ENCODE measurements around the gene ADD3. TPM values are rescaled to one million over a fixed set of nuclear protein-coding genes. Genes with fewer than 3 reads are reported as not detected.

ADD3 gene
- total and polyA plus RNA-seq, 10 of the 15 experiments (the other 5 are each of a cell fraction or from before 2014, with no cell fraction given), result 27.3 to 129 (median 67.8) TPM

DNA sequence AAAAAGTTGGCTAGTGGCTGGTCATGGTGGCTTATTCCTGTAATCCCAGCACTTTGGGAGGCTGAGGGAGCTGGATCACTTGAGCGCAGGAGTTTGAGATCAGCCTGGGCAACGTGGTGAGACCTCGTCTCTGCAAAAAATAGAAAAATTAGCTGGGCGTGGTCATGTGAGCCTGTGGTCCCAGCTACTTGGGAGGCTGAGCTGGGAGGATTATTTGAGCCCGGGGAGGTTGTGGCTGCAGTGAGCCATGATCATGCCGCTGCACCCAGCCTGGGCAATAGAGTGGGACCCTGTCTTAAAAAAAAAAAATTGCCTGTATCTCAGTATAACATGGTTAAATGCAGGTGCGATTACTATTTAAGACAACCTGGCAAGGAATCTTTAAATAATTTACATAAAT is 61.0 kb downstream of the ADD3 start:
- Histone ChIP-seq H3K9me3 (replicated peaks; ENCODE audit: control insufficient read depth, insufficient read depth, low read length) (no peaks in the 10 kb centered on the region; the same call in 2 of the 3 replicates), H3K79me2 (ENCODE audit: control insufficient read depth, insufficient read depth, low read length) (peaks cover 49% of the 10 kb centered on the region), H3K27me3 (replicated peaks in 1 of 2; ENCODE audit: control insufficient read depth in 2 of 2, insufficient read depth in 2 of 2, low read length in 1 of 2) (no peaks in the 10 kb centered on the region), H4K20me1 (ENCODE audit: control insufficient read depth, insufficient read depth) (no peaks in the 10 kb centered on the region), H3K27ac (ENCODE audit: control insufficient read depth, insufficient read depth) (peak overlapping the region; percentile 95), H3K4me2 (ENCODE audit: control insufficient read depth, insufficient read depth) (peak overlapping the region; percentile 94), H3K4me1 (ENCODE audit: control insufficient read depth, insufficient read depth, low read length) (peaks cover 61% of the 10 kb centered on the region), H3K9ac (ENCODE audit: control insufficient read depth, insufficient read depth, low read length) (no peak overlapping the region; the same call in 1 of the 2 replicates), H3K4me3 (no peak overlapping the region; the same call in 1 of the 2 replicates), H2AFZ (ENCODE audit: control insufficient read depth, low read depth, low read length) (no peak overlapping the region), H3K36me3 (ENCODE audit: control insufficient read depth in 2 of 2, insufficient read depth in 2 of 2, low read length in 1 of 2) (no peaks in the 10 kb centered on the region)
- peak; percentile 7; the same call in 2 of the 3 replicates for ATAC-seq
- ChIA-PET CTCF (interaction anchor here (1.1 to 2.4 kb wide), 7 partner anchors 11 to 58 kb away, joined by 3 to 11 read pairs (median 3); no protein-coding TSS in a partner anchor), POLR2A (interaction anchor here (1.4 to 4.3 kb wide), 7 partner anchors 8 to 60 kb away, joined by 3 to 41 read pairs (median 10); no protein-coding TSS in a partner anchor), RAD21 (ENCODE audit: unreplicated experiment) (interaction anchor here (0.9 to 10.2 kb wide), 10 partner anchors 10 to 69 kb away, joined by 3 to 128 read pairs (median 6); partner anchors contain the start of gene ADD3), SMC1A (ENCODE audit: uncharacterized antibody, unreplicated experiment) (interaction anchor here (0.5 to 12.9 kb wide), 15 partner anchors 8 to 246 kb away, joined by 3 to 172 read pairs (median 4); partner anchors contain the start of gene ADD3)
- in situ Hi-C loops (cut with MboI) (no loop called here), intact Hi-C loops (cut with micrococcal nuclease; ENCODE audit: unreplicated experiment) (loop anchor here (2.0 kb wide), 2 partner anchors 18 to 32 kb away; no protein-coding TSS in a partner anchor)
- 82% methylated on average over 7 of the region's 7 CpGs for WGBS (ENCODE audit: insufficient coverage, insufficient replicate concordance, low lambda C conversion rate, missing lambda C conversion rate)
- DNase-seq (ENCODE audit: low read depth, low spot score), result no peak
- no peak for FAIRE-seq
- TF ChIP-seq ZNF384 (IDR thresholded peaks at IDR 0.05; ENCODE audit: borderline replicate concordance, low read depth, low read length) (no peak), POLR2A (IDR thresholded peaks at IDR 0.05; ENCODE audit: low read depth, low read length) (no peak), HCFC1 (IDR thresholded peaks at IDR 0.05; ENCODE audit: low read length) (no peak), PML (IDR thresholded peaks at IDR 0.05; ENCODE audit: low read length) (no peak), MEF2A (IDR thresholded peaks at IDR 0.05; ENCODE audit: insufficient read depth, low read depth, low read length) (no peak), BHLHE40 (IDR thresholded peaks at IDR 0.05; ENCODE audit: borderline replicate concordance in 1 of 2, low read depth in 2 of 2, low read length in 1 of 2) (no peak), LARP7 (IDR thresholded peaks at IDR 0.05) (no peak), SP1 (IDR thresholded peaks at IDR 0.05; ENCODE audit: low read depth, low read length) (no peak), NRF1 (conservative IDR thresholded peaks at IDR 0.05; ENCODE audit: low read depth, low read length) (no peak), ETV6 (conservative IDR thresholded peaks at IDR 0.05 in 1 of 2, IDR thresholded peaks at IDR 0.05 in 1 of 2; ENCODE audit: borderline replicate concordance in 1 of 2, low read depth in 1 of 2) (no peak), POU2F2 (IDR thresholded peaks at IDR 0.05; ENCODE audit: borderline replicate concordance, low read depth, low read length) (no peak)
- no TSS peak for BruUV-seq (replicated peaks)

Data from GM12878 (cell line).